AG10803 (cell line): Measurements from ENCODE around the gene CENPP.
A peak's percentile ranks its signal among the peaks of the same experiment; 100 is the strongest.

Experiments
- DNase-seq: peaks from one replicate; pipeline ENCODE4 v3.0.0; 2010; ENCODE audit warnings: low read depth
- H3K4me3 ChIP-seq: 2 replicates; pipeline ENCODE4 v1.5.1; 2011; ENCODE audit warnings: mild to moderate bottlenecking, low read length, control low read depth
- TF ChIP-seq, protein P1 (sequence below): conservative IDR thresholded peaks from 2 replicates; pipeline ENCODE4 v1.5.1; 2011; ENCODE audit warnings: mild to moderate bottlenecking, low read length, control low read depth, inconsistent platforms

Gene CENPP

GRCh38 chr9:92598382-92598781 is 272.6 kb downstream of the CENPP start:
- H3K4me3 ChIP-seq: no peak overlapping the region
- TF ChIP-seq, protein P1, sequence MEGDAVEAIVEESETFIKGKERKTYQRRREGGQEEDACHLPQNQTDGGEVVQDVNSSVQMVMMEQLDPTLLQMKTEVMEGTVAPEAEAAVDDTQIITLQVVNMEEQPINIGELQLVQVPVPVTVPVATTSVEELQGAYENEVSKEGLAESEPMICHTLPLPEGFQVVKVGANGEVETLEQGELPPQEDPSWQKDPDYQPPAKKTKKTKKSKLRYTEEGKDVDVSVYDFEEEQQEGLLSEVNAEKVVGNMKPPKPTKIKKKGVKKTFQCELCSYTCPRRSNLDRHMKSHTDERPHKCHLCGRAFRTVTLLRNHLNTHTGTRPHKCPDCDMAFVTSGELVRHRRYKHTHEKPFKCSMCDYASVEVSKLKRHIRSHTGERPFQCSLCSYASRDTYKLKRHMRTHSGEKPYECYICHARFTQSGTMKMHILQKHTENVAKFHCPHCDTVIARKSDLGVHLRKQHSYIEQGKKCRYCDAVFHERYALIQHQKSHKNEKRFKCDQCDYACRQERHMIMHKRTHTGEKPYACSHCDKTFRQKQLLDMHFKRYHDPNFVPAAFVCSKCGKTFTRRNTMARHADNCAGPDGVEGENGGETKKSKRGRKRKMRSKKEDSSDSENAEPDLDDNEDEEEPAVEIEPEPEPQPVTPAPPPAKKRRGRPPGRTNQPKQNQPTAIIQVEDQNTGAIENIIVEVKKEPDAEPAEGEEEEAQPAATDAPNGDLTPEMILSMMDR: no peak
- no peak for DNase-seq

GRCh38 chr9:92599938-92600461 is 274.2 kb downstream of the CENPP start:
- TF ChIP-seq, protein P1: no peak
- DNase-seq: no peak
- H3K4me3 ChIP-seq: no peak overlapping the region

GRCh38 chr9:92600462-92601261 is 274.9 kb downstream of the CENPP start:
- peak overlapping the region; percentile 8; the same call in 1 of the 2 replicates for H3K4me3 ChIP-seq
- TF ChIP-seq, protein P1: no peak
- DNase-seq: peak; percentile 85

- no peak for DNase-seq
- no peak overlapping the region for H3K4me3 ChIP-seq
- TF ChIP-seq, protein P1: no peak
Measured at GRCh38 chr9:92601451-92601850, 275.7 kb downstream of the CENPP start.

GRCh38 chr9:92602413-92602812 is 276.7 kb downstream of the CENPP start:
- TF ChIP-seq, protein P1: no peak
- no peak overlapping the region for H3K4me3 ChIP-seq

GRCh38 chr9:92603100-92603499 is 277.3 kb downstream of the CENPP start:
- TF ChIP-seq, protein P1: no peak
- no peak for DNase-seq
- H3K4me3 ChIP-seq: no peak overlapping the region

More at GRCh38 chr9:92602413-92602812, 276.7 kb downstream of the CENPP start:
- no peak for DNase-seq

GRCh38 chr9:92603990-92604389 is 278.2 kb downstream of the CENPP start:
- no peak overlapping the region for H3K4me3 ChIP-seq
- TF ChIP-seq, protein P1: no peak
- no peak for DNase-seq
